Mesenchymal stem cell (in vitro differentiated cells and primary cell): Measurements from ENCODE around the gene NFKBIA.

ENCODE experiments used
- DNase-seq: peaks from one replicate; pipeline ENCODE4 v3.0.0-alpha.2; 2013
- H2AFZ ChIP-seq: one replicate; pipeline ENCODE4 v1.6.1; 2013; ENCODE audit warnings: low read depth, mild to moderate bottlenecking, control low read depth, inconsistent platforms, low read length, moderate library complexity
- H2AK5ac ChIP-seq: 2 replicates; pipeline ENCODE4 v1.6.1; 2013; ENCODE audit warnings: low read length, moderate library complexity, mild to moderate bottlenecking, inconsistent platforms; ENCODE audit not compliant: severe bottlenecking
- H2BK120ac ChIP-seq: one replicate; pipeline ENCODE4 v1.6.1; 2013; ENCODE audit warnings: low read depth, mild to moderate bottlenecking, inconsistent platforms, low read length, moderate library complexity
- H2BK12ac ChIP-seq, 2 experiments: one replicate each; pipeline ENCODE4 v1.6.1; 2013; ENCODE audit warnings: inconsistent platforms in 2 of 2, low read length in 2 of 2, mild to moderate bottlenecking in 2 of 2, moderate library complexity in 2 of 2, control low read depth in 1 of 2
- H2BK15ac ChIP-seq: one replicate; pipeline ENCODE4 v1.6.1; 2013; ENCODE audit warnings: mild to moderate bottlenecking, low read depth, inconsistent platforms; ENCODE audit not compliant: poor library complexity, severe bottlenecking
- H2BK5ac ChIP-seq: 2 replicates; pipeline ENCODE4 v1.6.1; 2013; ENCODE audit warnings: low read depth, mild to moderate bottlenecking, low read length, control low read depth, inconsistent platforms; ENCODE audit not compliant: poor library complexity, severe bottlenecking
- H3K14ac ChIP-seq, 2 experiments: one replicate each; pipeline ENCODE4 v1.6.1; 2013; ENCODE audit warnings: inconsistent platforms in 2 of 2, low read length in 2 of 2, control low read depth in 1 of 2, mild to moderate bottlenecking in 1 of 2, moderate library complexity in 1 of 2
- H3K18ac ChIP-seq, 2 experiments: one replicate each; pipeline ENCODE4 v1.6.1; 2013; ENCODE audit warnings: inconsistent platforms in 2 of 2, low read length in 2 of 2, control low read depth in 1 of 2, low read depth in 1 of 2, mild to moderate bottlenecking in 1 of 2
- H3K23ac ChIP-seq, 2 experiments: one replicate each; pipeline ENCODE4 v1.6.1; 2013; ENCODE audit warnings: inconsistent platforms in 2 of 2, low read length in 2 of 2, mild to moderate bottlenecking in 2 of 2, moderate library complexity in 2 of 2, control low read depth in 1 of 2
- H3K27ac ChIP-seq: 2 replicates; pipeline ENCODE4 v1.5.1; 2013; ENCODE audit warnings: mild to moderate bottlenecking, moderate library complexity, low read length, control low read depth, inconsistent platforms; ENCODE audit not compliant: poor library complexity, severe bottlenecking
- H3K27me3 ChIP-seq, 2 experiments: 2 replicates each; pipeline versions ENCODE4 v1.6.1 to v1.7.0; 2013; ENCODE audit warnings: low read length in 2 of 2, mild to moderate bottlenecking in 2 of 2, moderate library complexity in 2 of 2, control low read depth in 1 of 2, inconsistent platforms in 1 of 2; ENCODE audit not compliant: control insufficient read depth in 1 of 2, insufficient read depth in 1 of 2
- H3K36me3 ChIP-seq, 2 experiments: 2 replicates each; pipeline versions ENCODE4 v1.6.1 to v1.7.0; 2013; ENCODE audit warnings: low read length in 2 of 2, control low read depth in 1 of 2, inconsistent platforms in 1 of 2, low read depth in 1 of 2, mild to moderate bottlenecking in 1 of 2; ENCODE audit not compliant: insufficient read depth in 2 of 2, control insufficient read depth in 1 of 2
- H3K4ac ChIP-seq, 2 experiments: one replicate each; pipeline ENCODE4 v1.6.1; 2013; ENCODE audit warnings: inconsistent platforms in 2 of 2, low read length in 2 of 2, mild to moderate bottlenecking in 2 of 2, moderate library complexity in 2 of 2, control low read depth in 1 of 2, low read depth in 1 of 2
- H3K4me1 ChIP-seq: 2 replicates; pipeline ENCODE4 v1.6.1; 2013; ENCODE audit warnings: low read depth, low read length, control low read depth; ENCODE audit not compliant: control insufficient read depth, insufficient read depth
- H3K4me2 ChIP-seq: 2 replicates; pipeline ENCODE4 v1.6.1; 2013; ENCODE audit warnings: low read length, mild to moderate bottlenecking, inconsistent platforms; ENCODE audit not compliant: poor library complexity, severe bottlenecking
- H3K4me3 ChIP-seq, 2 experiments: 2 replicates each; pipeline versions ENCODE4 v1.5.1 to v1.7.0; 2013; ENCODE audit warnings: low read length in 2 of 2, mild to moderate bottlenecking in 2 of 2, control low read depth in 1 of 2, low read depth in 1 of 2; ENCODE audit not compliant: insufficient read depth in 1 of 2
- H3K79me1 ChIP-seq: replicated peaks from 2 replicates; pipeline ENCODE4 v1.6.1; 2013; ENCODE audit warnings: mild to moderate bottlenecking, control low read depth, low read length, inconsistent platforms; ENCODE audit not compliant: poor library complexity, severe bottlenecking
- H3K9ac ChIP-seq: 2 replicates; pipeline ENCODE4 v1.7.0; 2013; ENCODE audit warnings: mild to moderate bottlenecking, low read length, moderate library complexity
- H3K9me3 ChIP-seq: 2 replicates; pipeline ENCODE4 v1.7.0; 2013; ENCODE audit warnings: mild to moderate bottlenecking, low read length; ENCODE audit not compliant: control insufficient read depth
- H4K8ac ChIP-seq: one replicate; pipeline ENCODE4 v1.6.1; 2013; ENCODE audit warnings: inconsistent platforms, mild to moderate bottlenecking, low read length, moderate library complexity
- H4K91ac ChIP-seq: one replicate; pipeline ENCODE4 v1.6.1; 2013; ENCODE audit warnings: mild to moderate bottlenecking, low read length, inconsistent platforms
- WGBS: methylation state at CpG from one replicate; pipeline ENCODE4 v1.1.7; 2013; ENCODE audit warnings: mixed read lengths; 5-methylcytosine and 5-hydroxymethylcytosine counted together

Gene NFKBIA

GRCh38 chr14:35390577-35391387, 13.8 kb downstream of the NFKBIA start:
- Histone ChIP-seq H3K14ac (peak overlapping the region in 1 of 2 experiments; percentile 18), H3K4me3 (no peak overlapping the region), H3K23ac (no peak overlapping the region), H2AK5ac (peak overlapping the region; percentile 40), H3K79me1 (no peaks in the 10 kb centered on the region), H3K27me3 (no peaks in the 10 kb centered on the region), H3K9me3 (no peaks in the 10 kb centered on the region), H3K9ac (no peak overlapping the region), H3K4ac (no peak overlapping the region), H4K8ac (no peak overlapping the region), H2BK15ac (peak overlapping the region; percentile 91), H2AFZ (no peak overlapping the region), H3K4me2 (no peak overlapping the region), H2BK12ac (peak overlapping the region in 1 of 2 experiments; percentile 88), H2BK5ac (no peak overlapping the region), H3K4me1 (peaks cover 15% of the 10 kb centered on the region), H3K27ac (no peak overlapping the region), H3K18ac (peak overlapping the region; percentile 46 to 58), H4K91ac (peak overlapping the region; percentile 47), H3K36me3 (no peaks in the 10 kb centered on the region), H2BK120ac (no peak overlapping the region)
- 69% methylated on average over 9 of the region's 9 CpGs for WGBS
- DNase-seq = peak; percentile 84

GRCh38 chr14:35389315-35389667, 15.3 kb downstream of the NFKBIA start:
- Histone ChIP-seq H4K91ac (no peak overlapping the region), H2AFZ (no peak overlapping the region), H3K4ac (no peak overlapping the region), H2AK5ac (no peak overlapping the region), H3K79me1 (no peaks in the 10 kb centered on the region), H3K36me3 (no peaks in the 10 kb centered on the region), H2BK15ac (no peak overlapping the region), H3K4me1 (peaks cover 28% of the 10 kb centered on the region), H3K4me3 (no peak overlapping the region), H2BK120ac (no peak overlapping the region), H2BK12ac (no peak overlapping the region), H3K27ac (no peak overlapping the region), H3K18ac (no peak overlapping the region), H3K9me3 (no peaks in the 10 kb centered on the region), H3K27me3 (no peaks in the 10 kb centered on the region), H2BK5ac (no peak overlapping the region), H3K9ac (no peak overlapping the region), H3K23ac (no peak overlapping the region), H3K14ac (no peak overlapping the region), H4K8ac (no peak overlapping the region), H3K4me2 (no peak overlapping the region)
- no peak for DNase-seq
- 96% methylated on average over 4 of the region's 9 CpGs for WGBS

GRCh38 chr14:35388656-35389314, 15.8 kb downstream of the NFKBIA start:
- Histone ChIP-seq H3K4me1 (peaks cover 33% of the 10 kb centered on the region), H3K4me2 (no peak overlapping the region), H3K9me3 (no peaks in the 10 kb centered on the region), H4K91ac (no peak overlapping the region), H2BK12ac (peak overlapping the region in 1 of 2 experiments; percentile 65), H3K18ac (peak overlapping the region in 1 of 2 experiments; percentile 63), H3K4me3 (no peak overlapping the region), H3K27me3 (no peaks in the 10 kb centered on the region), H4K8ac (no peak overlapping the region), H2AK5ac (peak overlapping the region; percentile 37), H2BK5ac (no peak overlapping the region), H3K14ac (no peak overlapping the region), H2AFZ (no peak overlapping the region), H3K79me1 (no peaks in the 10 kb centered on the region), H3K4ac (no peak overlapping the region), H3K27ac (no peak overlapping the region), H2BK120ac (no peak overlapping the region), H2BK15ac (no peak overlapping the region), H3K9ac (no peak overlapping the region), H3K23ac (no peak overlapping the region), H3K36me3 (no peaks in the 10 kb centered on the region)
- WGBS = 96% methylated on average over 10 of the region's 14 CpGs
- no peak for DNase-seq
